Right lung (tissue), 5 donors: Measurements from ENCODE around the gene TFG. TPM values are rescaled to one million over a fixed set of nuclear protein-coding genes. Genes with fewer than 3 reads are reported as not detected.

Experiments used
- DNase-seq, 2 donors: peaks; one replicate each; pipeline ENCODE4 v3.0.0-alpha.2; 2013
- polyA plus RNA-seq, 5 donors: library from polyadenylated mRNA; unstranded; fragments of 120-200 nt; gene quantifications; one replicate each; pipeline versions ENCODE4 v1.2.1 to v1.2.3, GENCODE V29; 2013; ENCODE audit warnings: inconsistent platforms in 1 of 5, low replicate concordance in 1 of 5; ENCODE audit not compliant: insufficient read length in 5 of 5, insufficient read depth in 1 of 5

TFG gene
- polyA plus RNA-seq, 5 donors = 116 to 128 (median 123) TPM

DNA sequence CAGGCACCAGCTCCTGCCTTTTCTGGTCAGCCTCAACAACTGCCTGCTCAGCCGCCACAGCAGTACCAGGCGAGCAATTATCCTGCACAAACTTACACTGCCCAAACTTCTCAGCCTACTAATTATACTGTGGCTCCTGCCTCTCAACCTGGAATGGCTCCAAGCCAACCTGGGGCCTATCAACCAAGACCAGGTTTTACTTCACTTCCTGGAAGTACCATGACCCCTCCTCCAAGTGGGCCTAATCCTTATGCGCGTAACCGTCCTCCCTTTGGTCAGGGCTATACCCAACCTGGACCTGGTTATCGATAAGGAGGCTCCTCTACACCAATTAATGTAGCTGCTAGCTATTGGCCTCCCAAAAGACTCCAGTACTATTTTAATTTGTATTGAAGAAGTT is 38.9 kb downstream of the TFG start:
- no peak for DNase-seq

GRCh38 chr3:100748967-100749366 is 39.7 kb downstream of the TFG start:
- no peak for DNase-seq

DNA sequence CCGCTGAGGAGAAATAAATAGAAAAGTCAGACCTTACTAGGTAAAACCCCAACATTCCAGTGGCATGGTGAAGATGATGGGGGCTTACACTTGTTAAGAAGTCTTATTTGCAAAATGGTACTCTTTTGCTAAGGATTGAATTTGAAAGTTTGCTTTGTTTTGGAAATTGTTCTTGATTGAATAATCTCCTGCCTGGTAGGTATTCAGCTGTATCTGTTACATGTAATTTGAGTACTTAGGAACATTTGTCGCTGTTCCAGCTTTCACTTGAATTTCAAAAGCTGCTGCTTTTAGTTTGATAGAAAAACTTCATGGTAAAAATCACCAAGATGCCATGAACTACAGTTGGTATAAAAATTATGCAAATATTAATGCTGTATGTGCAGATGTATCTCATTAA is 44.6 kb downstream of the TFG start:
- no peak for DNase-seq

DNA sequence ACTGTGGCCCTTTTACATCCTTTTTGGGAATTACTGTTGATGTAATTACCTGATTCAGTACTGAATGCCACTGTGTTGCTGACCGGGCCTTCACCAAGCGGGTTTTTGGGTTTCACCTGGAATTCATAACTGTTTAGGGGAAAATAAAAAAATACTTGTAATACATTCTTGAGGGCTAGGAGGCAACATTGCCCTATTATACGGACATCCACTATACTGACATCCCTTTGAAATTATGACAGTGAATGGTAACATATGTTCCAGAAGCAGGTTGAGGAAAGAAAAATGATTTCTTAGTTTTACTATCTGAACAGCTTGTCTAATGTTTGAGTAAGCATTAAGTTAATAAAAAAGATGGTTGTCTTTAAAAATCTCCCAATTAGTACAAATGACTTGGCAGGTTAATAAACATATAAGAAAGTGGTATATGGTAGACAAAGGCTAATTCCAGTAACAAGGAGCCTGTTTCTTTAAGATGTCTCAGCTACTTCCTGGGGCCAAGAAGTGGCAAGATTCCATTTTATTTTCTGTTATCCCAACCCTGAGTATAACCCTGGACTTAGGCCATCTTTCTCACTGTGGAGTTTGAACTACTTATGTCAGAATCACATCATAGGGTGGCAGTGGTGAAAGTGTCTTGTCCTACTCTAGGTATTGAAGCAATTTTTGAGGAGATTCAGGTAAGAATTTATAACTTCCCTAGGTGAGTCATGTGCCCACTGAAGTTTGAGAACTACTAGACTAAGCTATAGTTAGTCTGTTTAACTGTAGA is 45.5 kb downstream of the TFG start:
- DNase-seq = no peak

DNA sequence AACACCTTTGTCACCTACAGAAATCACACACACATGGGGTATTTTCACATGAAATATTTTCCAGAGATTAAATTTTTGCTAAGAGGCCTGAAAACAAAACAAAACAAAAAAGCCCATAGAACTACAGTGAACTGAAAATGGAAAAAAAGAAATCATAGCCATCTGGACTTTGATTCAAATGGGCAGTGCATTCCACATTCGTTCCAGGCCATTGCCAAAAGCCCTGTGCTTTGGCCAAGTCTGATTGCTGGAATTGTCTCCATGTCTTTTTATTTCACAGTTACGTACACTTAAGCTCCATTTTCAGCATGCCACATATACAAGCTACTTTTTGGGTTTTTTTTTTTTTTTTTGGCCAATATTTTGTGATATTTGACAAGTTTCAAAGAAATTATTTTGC is 47.1 kb downstream of the TFG start:
- peak in 1 of 2 donors; percentile 14 for DNase-seq

DNA sequence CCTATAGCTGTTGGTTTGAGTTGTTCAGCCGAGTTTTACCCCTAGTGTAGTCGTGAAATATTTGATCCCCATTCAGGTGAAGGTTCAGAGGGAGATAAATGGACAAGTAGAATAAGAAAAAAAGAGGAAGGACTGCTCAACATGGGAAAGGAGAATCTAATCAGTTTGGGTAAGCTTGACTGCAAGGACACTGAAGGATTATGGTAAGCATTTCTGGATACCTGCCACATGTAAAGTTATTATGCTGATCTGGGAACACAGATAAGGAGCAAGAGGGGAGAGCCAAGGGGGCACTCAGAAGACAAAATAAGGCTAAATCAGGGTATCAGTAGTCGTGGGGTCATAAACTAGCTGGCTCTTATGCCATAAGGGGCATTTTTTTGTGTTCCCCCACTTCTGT is 49.9 kb downstream of the TFG start:
- no peak for DNase-seq

DNA sequence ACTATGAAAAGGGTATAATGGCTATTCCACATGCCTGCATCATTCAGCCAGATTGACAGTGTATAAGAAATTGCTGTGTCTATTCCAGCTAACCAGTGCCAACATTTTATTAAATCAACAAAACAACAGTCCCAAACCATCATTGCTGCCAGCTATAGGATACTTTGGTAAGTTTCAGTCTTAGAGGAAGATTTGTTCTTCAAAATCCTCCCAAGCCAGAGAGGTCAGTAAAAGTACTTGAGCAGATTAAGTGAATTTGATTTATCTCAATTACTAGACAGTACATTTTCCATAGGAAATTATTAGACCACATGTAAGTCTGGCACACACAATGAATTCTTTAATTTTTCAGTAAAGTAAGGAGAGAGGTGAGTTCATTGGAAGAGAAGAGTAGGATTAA is 50.7 kb downstream of the TFG start:
- peak in 1 of 2 donors; percentile 8 for DNase-seq

- peak in 1 of 2 donors; percentile 20 for DNase-seq
Observed at GRCh38 chr3:100760377-100760776, 51.1 kb downstream of the TFG start.

GRCh38 chr3:100761211-100761942 is 52.1 kb downstream of the TFG start:
- no peak for DNase-seq

DNA sequence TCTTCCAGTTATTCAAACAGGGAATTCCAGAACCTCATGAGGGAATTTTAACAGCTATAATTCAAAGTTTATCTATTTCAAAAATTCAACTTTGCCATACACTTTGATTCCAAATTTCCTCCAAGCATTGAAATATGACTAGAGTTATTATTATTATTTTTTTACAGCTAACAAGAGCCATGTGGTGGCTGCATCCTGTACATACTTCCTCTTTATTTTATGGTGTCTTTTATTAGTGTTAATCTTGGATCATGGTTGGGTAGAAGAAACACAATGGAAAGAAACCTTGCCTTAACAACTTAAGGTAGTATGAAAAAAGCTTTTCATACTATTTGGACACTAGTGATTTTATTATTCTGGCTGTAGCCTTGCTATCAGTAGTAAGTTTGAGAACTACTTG is 52.7 kb downstream of the TFG start:
- no peak for DNase-seq

- DNase-seq = no peak
Observed at GRCh38 chr3:100765437-100765975, 56.2 kb downstream of the TFG start.

GRCh38 chr3:100766069-100766468 is 56.8 kb downstream of the TFG start:
- no peak for DNase-seq

DNA sequence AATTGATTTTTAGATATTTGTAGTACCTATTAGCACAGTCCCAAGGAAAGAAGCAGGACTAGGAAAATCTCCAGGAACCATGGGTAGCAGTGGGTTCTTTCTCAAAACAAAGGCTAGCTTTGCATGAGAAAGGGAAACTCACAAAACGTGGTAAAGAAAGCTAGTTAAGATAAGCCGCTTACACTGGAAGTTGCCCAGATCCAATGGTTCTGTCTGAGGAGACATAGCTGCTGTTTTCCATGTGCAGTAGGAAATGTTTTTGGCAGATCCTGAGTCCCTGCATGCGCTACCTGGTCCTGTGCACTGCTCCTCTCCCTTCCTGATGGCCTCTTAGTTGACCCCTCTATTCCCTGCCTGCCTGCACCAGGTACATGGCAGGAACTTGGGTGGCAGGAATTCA is 60.4 kb downstream of the TFG start:
- DNase-seq = no peak

- DNase-seq = peak in 1 of 2 donors; percentile 51
Observed at GRCh38 chr3:100775226-100775625, 65.9 kb downstream of the TFG start.

- no peak for DNase-seq
Observed at GRCh38 chr3:100775669-100776068, 66.4 kb downstream of the TFG start.

DNA sequence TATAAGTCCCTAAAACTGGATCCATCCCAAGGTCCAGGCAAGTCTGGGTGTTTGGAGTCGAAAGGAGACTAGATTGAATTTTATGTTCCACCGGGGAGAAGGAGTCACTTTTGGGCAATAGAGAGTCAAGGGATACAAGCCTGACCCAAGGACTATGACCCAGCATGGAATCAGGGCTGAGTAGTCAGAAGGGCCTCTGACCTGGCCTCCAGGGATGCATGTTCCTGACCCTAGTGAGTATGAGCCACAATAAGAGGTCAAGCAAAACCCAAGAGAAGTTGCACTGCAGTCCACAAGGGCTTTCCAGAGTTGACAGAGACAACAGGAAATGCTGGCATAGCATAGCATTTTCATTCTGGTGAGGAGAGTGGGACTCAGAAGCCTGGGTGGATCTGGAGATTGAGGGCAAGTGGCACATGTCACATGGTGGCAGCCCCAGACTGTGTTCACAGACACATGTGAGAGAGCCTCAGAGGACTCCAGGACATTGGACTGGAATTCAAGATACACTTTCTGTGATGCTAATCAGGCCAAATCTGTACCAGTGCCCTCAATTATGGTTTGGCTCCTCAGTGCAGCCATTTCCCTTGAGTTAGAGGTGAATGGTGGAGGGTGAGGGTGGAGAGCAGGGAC is 66.9 kb downstream of the TFG start:
- no peak for DNase-seq

DNA sequence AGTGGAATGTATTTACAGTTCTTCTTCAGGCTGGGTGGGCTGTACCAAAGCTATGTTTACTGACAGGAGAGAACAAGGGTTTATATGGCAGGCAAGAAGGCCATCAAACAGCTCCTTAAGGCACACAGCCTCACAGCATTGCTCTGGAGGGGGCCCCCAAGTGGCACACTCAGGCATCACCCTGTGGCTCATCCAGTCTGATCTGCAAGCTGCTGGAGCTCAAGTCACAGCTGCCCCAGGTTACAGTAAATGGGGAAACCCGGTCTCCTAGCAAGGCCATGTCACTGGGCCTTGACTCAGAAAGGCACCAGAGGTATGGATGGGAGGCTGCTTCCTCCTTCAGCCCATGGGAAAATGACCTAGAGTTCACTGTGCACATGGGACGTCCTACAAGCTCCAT is 67.5 kb downstream of the TFG start:
- DNase-seq = no peak

- no peak for DNase-seq
Observed at GRCh38 chr3:100777271-100777670, 68.0 kb downstream of the TFG start.

- DNase-seq = no peak
Observed at GRCh38 chr3:100779480-100779879, 70.2 kb downstream of the TFG start.

DNA sequence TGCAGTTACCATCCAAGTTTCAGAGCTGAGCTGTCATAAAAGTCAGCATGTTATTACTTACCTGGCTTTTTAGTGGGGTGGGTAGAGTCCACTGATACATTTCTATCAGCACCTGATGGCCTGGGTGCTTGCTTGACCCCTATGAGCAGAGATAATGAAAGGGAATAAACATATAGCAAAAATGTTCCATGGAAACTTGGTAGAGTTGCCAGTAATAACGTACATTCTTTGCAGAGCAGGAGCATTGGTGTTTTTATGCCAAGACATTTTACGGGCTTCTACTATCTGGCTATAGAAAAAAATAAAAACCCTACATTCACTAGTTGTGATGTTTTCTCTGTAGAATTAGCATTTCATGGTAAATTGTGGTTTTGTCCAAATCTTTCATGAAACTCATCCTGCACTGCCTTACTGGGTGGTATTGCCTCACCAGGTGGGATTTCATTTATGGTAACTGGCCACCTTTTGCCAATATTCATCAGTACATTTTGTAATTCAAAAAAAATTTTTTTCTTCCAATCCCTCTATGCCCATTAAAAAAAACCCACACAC is 70.9 kb downstream of the TFG start:
- no peak for DNase-seq

GRCh38 chr3:100781301-100781700 is 72.0 kb downstream of the TFG start:
- no peak for DNase-seq

GRCh38 chr3:100782348-100782747 is 73.1 kb downstream of the TFG start:
- DNase-seq = peak; percentile 55 to 60
